GM18858 (cell line): Measurements from ENCODE around the gene MIS12.

ENCODE experiments used
- ATAC-seq: cut with Tn5 transposase; IDR thresholded peaks from one replicate; pipeline ENCODE4 v1.9.1; 2021; ENCODE audit not compliant: unreplicated experiment

Gene MIS12

GRCh38 chr17:5532581-5532980, 46.2 kb downstream of the MIS12 start:
- no peak for ATAC-seq

GRCh38 chr17:5533486-5534315, 47.3 kb downstream of the MIS12 start:
- ATAC-seq = no peak

GRCh38 chr17:5535436-5535835, 49.1 kb downstream of the MIS12 start:
- no peak for ATAC-seq

- ATAC-seq = no peak
Measured at GRCh38 chr17:5536866-5537650, 50.7 kb downstream of the MIS12 start.

GRCh38 chr17:5539286-5539685, 52.9 kb downstream of the MIS12 start:
- ATAC-seq = no peak

GRCh38 chr17:5540321-5540720, 54.0 kb downstream of the MIS12 start:
- ATAC-seq = no peak
